Gastrocnemius medialis (tissue), 4 donors: ENCODE results near the gene HSPBAP1. TPM values are rescaled to one million over a fixed set of nuclear protein-coding genes. Genes with fewer than 3 reads are reported as not detected.

Experiments used
- ATAC-seq, 2 donors: fragments of 150-250 bp; one replicate each; pipeline ENCODE4 v1.9.1; 2016
- DNase-seq, 2 donors: peaks; one replicate each; pipeline ENCODE4 v3.0.0-alpha.2; 2019
- H3K27ac ChIP-seq, 4 donors: fragments of 200-600 bp; sonication (generic); 1 replicate in 1 of 4; 2 replicates in 3 of 4; pipeline ENCODE4 v1.5.1; 2016 to 2018; ENCODE audit warnings: mild to moderate bottlenecking in 2 of 4, moderate library complexity in 1 of 4
- H3K27me3 ChIP-seq, 3 donors: fragments of 200-600 bp; sonication (generic) in 2 of 3; 1 replicate in 1 of 3; 2 replicates in 2 of 3; pipeline versions ENCODE4 v1.5.1 to v1.6.0; 2016 to 2019; ENCODE audit warnings: mild to moderate bottlenecking in 1 of 3, moderate library complexity in 1 of 3
- H3K36me3 ChIP-seq, 2 donors: fragments of 200-600 bp; sonication (generic) in 1 of 2; one replicate each; pipeline ENCODE4 v1.5.1; 2017 to 2018
- H3K4me1 ChIP-seq, 2 donors: fragments of 200-600 bp; sonication (generic) in 1 of 2; one replicate each; pipeline ENCODE4 v1.5.1; 2016 to 2017; ENCODE audit warnings: mild to moderate bottlenecking in 2 of 2
- H3K4me3 ChIP-seq, 4 donors: fragments of 200-600 bp; sonication (generic) in 3 of 4; 1 replicate in 1 of 4; 2 replicates in 3 of 4; pipeline ENCODE4 v1.5.1; 2016 to 2019; ENCODE audit warnings: mild to moderate bottlenecking in 2 of 4
- H3K9me3 ChIP-seq, 3 donors: fragments of 200-600 bp; sonication (generic) in 2 of 3; 1 replicate in 1 of 3; 2 replicates in 2 of 3; pipeline ENCODE4 v1.5.1; 2016 to 2019
- POLR2A ChIP-seq, 2 donors: fragments of 450-650 bp; IDR thresholded peaks; one replicate each; pipeline ENCODE4 v1.6.1; 2017; ENCODE audit warnings: antibody characterized with exemption in 2 of 2, mild to moderate bottlenecking in 2 of 2, moderate library complexity in 2 of 2
- in situ Hi-C, 4 donors: fragments of 200-750 bp; cut with MboI; loops; one replicate each; pipeline versions ENCODE4 v1.15.0 to v1.8.0; 2017; ENCODE audit warnings: low sequenced_read_pairs in 4 of 4
- intact Hi-C: fragments of 100-400 bp; cut with DNase I; formaldehyde crosslinking; loops from one replicate; pipeline ENCODE4 v1.15.1; 2023; ENCODE audit warnings: low total_unique reads
- total RNA-seq, 4 donors: library from RNA; depleted of rRNA; stranded (reverse); fragments of >200 nt; gene quantifications; one replicate each; pipeline versions ENCODE4 v1.1.0 to v1.2.3, GENCODE V29; 2016
- TF ChIP-seq, protein P1 (sequence below), 5 experiments: fragments of 450-650 bp in 3 of 5; fragments of 200-600 bp in 2 of 5; sonication (generic) in 2 of 5; IDR thresholded peaks in 4 of 5; conservative IDR thresholded peaks in 1 of 5; 1 replicate in 4 of 5; 2 replicates in 1 of 5; pipeline ENCODE4 v1.5.1; 2016 to 2019; ENCODE audit warnings: antibody characterized with exemption in 5 of 5, mild to moderate bottlenecking in 3 of 5, moderate library complexity in 3 of 5

Gene HSPBAP1
- total RNA-seq, 4 donors from 2014 or later = 14.5 to 30.7 (median 17.0) TPM

DNA sequence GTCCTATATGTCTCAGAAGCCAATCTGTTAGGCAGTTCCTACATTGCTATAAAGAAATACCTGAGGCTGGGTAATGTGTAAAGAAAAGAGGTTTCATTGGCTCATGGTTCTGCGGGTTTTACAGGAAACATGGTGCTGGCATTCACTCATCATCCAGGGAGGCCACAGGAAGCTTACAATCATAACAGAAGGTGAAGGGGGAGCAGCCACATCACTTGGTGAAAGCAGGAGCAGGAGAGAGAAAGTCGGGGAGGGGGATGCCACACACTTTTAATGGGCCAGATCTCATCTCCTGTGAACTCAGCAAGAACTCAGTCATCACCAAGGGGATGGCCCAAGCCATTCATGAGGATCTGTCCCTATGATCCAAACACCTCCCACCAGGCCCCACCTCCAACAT lies 10.3 kb upstream of the HSPBAP1 start:
- Histone ChIP-seq H3K4me1 (peaks cover 32 to 45% of the 10 kb centered on the region in 2 donors), H3K9me3 (no peaks in the 10 kb centered on the region), H3K27me3 (no peaks in the 10 kb centered on the region), H3K27ac (peak overlapping the region in 2 of 4 donors; percentile 5 to 68), H3K4me3 (no peak overlapping the region), H3K36me3 (peaks cover 0 to 16% of the 10 kb centered on the region in 2 donors)
- ATAC-seq (no peak), DNase-seq (no peak)
- no peak for TF ChIP-seq POLR2A (IDR thresholded peaks at IDR 0.05)
- TF ChIP-seq, protein P1, sequence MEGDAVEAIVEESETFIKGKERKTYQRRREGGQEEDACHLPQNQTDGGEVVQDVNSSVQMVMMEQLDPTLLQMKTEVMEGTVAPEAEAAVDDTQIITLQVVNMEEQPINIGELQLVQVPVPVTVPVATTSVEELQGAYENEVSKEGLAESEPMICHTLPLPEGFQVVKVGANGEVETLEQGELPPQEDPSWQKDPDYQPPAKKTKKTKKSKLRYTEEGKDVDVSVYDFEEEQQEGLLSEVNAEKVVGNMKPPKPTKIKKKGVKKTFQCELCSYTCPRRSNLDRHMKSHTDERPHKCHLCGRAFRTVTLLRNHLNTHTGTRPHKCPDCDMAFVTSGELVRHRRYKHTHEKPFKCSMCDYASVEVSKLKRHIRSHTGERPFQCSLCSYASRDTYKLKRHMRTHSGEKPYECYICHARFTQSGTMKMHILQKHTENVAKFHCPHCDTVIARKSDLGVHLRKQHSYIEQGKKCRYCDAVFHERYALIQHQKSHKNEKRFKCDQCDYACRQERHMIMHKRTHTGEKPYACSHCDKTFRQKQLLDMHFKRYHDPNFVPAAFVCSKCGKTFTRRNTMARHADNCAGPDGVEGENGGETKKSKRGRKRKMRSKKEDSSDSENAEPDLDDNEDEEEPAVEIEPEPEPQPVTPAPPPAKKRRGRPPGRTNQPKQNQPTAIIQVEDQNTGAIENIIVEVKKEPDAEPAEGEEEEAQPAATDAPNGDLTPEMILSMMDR (IDR thresholded peaks at IDR 0.05 in 4 of 5, conservative IDR thresholded peaks at IDR 0.05 in 1 of 5) = no peak
- in situ Hi-C loops = no loop called here
- intact Hi-C loops = no loop called here

DNA sequence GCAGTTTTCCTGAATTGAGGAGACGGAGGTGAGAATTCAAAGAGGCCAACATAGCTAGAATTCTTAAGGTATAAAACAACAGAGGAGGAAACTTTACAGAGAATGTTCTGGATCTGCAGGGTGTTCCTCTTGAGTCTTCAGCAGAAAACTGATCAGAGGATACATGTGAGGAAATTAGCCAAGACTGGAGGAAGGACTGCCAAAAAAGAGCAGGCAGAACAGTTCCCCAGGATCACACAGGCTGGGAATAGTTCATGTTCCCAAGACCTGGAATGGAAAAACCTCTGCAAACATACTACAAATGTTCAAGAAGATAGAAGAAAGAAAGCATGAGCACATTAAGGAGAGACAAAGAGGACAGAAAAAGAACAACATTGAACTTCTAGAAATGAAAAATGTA lies 8.7 kb upstream of the HSPBAP1 start:
- Histone ChIP-seq H3K4me3 (no peak overlapping the region), H3K36me3 (peaks cover 0 to 2% of the 10 kb centered on the region in 2 donors), H3K9me3 (no peaks in the 10 kb centered on the region), H3K27ac (peak overlapping the region; percentile 16 to 68 (median 45)), H3K27me3 (no peaks in the 10 kb centered on the region), H3K4me1 (peaks cover 44 to 62% of the 10 kb centered on the region in 2 donors)
- ATAC-seq = peak; percentile 41 to 55
- in situ Hi-C loops (no loop called here), intact Hi-C loops (no loop called here)
- TF ChIP-seq POLR2A (IDR thresholded peaks at IDR 0.05) = no peak
- TF ChIP-seq, protein P1 (IDR thresholded peaks at IDR 0.05 in 4 of 5, conservative IDR thresholded peaks at IDR 0.05 in 1 of 5) = no peak
- DNase-seq = no peak

DNA sequence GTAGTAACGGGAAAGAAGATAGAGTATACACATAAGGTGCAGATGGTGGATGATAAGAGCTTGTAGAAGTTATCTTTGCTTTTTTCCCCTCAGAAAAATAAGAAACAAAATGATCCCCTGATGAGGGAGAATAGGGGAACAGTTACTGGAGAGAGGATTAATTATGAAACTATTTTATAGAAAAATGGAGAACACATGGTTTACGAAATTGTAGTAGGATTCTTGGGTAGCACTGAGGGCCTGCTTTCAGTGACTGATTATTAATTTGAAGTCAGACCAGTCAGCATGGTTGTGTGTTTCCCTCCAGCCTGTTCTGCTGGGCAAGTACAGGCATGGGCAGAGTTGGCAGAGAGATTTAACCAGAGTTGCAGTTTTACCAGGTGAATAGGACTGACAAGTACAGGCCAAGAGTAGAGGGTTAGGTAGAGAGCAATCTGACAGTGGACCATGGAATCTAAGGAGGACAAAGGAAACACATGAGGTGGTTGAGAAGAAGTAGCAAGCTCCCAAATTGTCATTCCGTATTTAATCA lies 7.1 kb upstream of the HSPBAP1 start:
- peaks cover 56 to 75% of the 10 kb centered on the region in 2 donors for H3K4me1 ChIP-seq
- in situ Hi-C loops (no loop called here), intact Hi-C loops (no loop called here)
- no peak overlapping the region for H3K4me3 ChIP-seq
- H3K9me3 ChIP-seq = no peaks in the 10 kb centered on the region
- peak overlapping the region in 3 of 4 donors; percentile 16 to 68 (median 59) for H3K27ac ChIP-seq
- no peaks in the 10 kb centered on the region for H3K27me3 ChIP-seq
- DNase-seq (no peak), ATAC-seq (no peak)
- TF ChIP-seq, protein P1 (IDR thresholded peaks at IDR 0.05 in 4 of 5, conservative IDR thresholded peaks at IDR 0.05 in 1 of 5) = no peak
- TF ChIP-seq POLR2A (IDR thresholded peaks at IDR 0.05) = no peak
- H3K36me3 ChIP-seq = no peaks in the 10 kb centered on the region

DNA sequence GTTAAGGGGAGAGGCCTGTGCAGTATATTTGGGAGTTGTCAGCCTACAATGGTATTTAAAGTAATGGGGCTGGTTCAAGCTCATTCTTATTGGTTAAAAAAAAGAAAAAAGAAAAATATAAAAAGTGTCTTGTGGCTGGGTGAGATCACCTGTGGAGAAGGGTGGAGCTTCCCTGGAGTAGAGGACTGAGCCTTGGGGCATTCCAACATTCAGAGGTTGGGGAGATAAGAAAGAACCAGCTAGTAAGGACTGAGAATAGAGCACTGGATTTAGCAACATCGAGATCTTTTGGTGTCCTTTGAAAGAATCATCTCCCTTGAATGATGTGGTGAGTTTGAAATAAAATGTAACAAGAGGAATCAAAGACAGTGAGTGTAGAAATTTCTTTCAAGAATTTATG lies 6.4 kb upstream of the HSPBAP1 start:
- Histone ChIP-seq H3K27ac (peak overlapping the region; percentile 3 to 97 (median 55)), H3K27me3 (no peaks in the 10 kb centered on the region), H3K4me3 (no peak overlapping the region), H3K36me3 (no peaks in the 10 kb centered on the region), H3K4me1 (peaks cover 56 to 75% of the 10 kb centered on the region in 2 donors), H3K9me3 (no peaks in the 10 kb centered on the region)
- TF ChIP-seq, protein P1 (IDR thresholded peaks at IDR 0.05 in 4 of 5, conservative IDR thresholded peaks at IDR 0.05 in 1 of 5) = no peak
- no peak for TF ChIP-seq POLR2A (IDR thresholded peaks at IDR 0.05)
- DNase-seq (no peak), ATAC-seq (no peak)
- in situ Hi-C loops (no loop called here), intact Hi-C loops (no loop called here)
